Activated naive CD4-positive, alpha-beta T cell treated with anti-CD3 and anti-CD28 coated beads, Interleukin-2, amount 50 U/mL, for 72 hours (primary cell): ENCODE results near the gene RNF115. TPM values are rescaled to one million over a fixed set of nuclear protein-coding genes. Genes with fewer than 3 reads are reported as not detected.

Source experiments
- ATAC-seq, 2 donors: fragments of 150-1000 bp; cut with Tn5 transposase; 2 replicates each; pipeline ENCODE4 v1.10.0; 2021; ENCODE audit warnings: mild to moderate bottlenecking in 2 of 2, moderate library complexity in 2 of 2
- DNase-seq, 2 donors: peaks; one replicate each; pipeline ENCODE4 v3.0.0; 2021 to 2022; ENCODE audit warnings: low spot score in 2 of 2
- H3K27ac Mint-ChIP-seq, 2 donors: one replicate each; pipeline ENCODE4 v1.8.0; 2022; ENCODE audit warnings: mild to moderate bottlenecking in 2 of 2, mixed read lengths in 2 of 2
- H3K36me3 Mint-ChIP-seq, 2 donors: one replicate each; pipeline ENCODE4 v1.8.0; 2022; ENCODE audit warnings: mixed read lengths in 2 of 2
- H3K9me3 Mint-ChIP-seq, 2 donors: one replicate each; pipeline ENCODE4 v1.8.0; 2022; ENCODE audit warnings: mixed read lengths in 2 of 2
- total RNA-seq, 2 donors: library from RNA; stranded (reverse); gene quantifications; one replicate each; pipeline ENCODE4 v1.2.3, GENCODE V29; 2022

Gene RNF115
- total RNA-seq: 10 to 100 TPM; 10.7 to 12.6 TPM

- H3K9me3 Mint-ChIP-seq: no peaks in the 10 kb centered on the region
- ATAC-seq (peak; percentile 71 to 78), DNase-seq (peak; percentile 78)
- peaks cover 17 to 24% of the 10 kb centered on the region in 2 donors for H3K36me3 Mint-ChIP-seq
- H3K27ac Mint-ChIP-seq: peak within 1 kb of the TSS; percentile 98 to 99
These were observed at the start of gene RNF115, which contains the start of gene POLR3C for GRCh38 chr1:145823565-145824498. Gene RNF115 (minus strand): TSS chr1:145824095. CDS start chr1:145823873, 222 bp downstream. Gene POLR3C (plus strand): TSS chr1:145824200. CDS start chr1:145825777, 1,577 bp downstream.

GRCh38 chr1:145871994-145872924, 48.4 kb upstream of the RNF115 start:
- ATAC-seq: peak; percentile 80 to 87
- peak in 1 of 2 donors; percentile 52 for DNase-seq
- Mint-ChIP-seq H3K27ac (peak overlapping the region; percentile 76 to 94), H3K9me3 (no peaks in the 10 kb centered on the region), H3K36me3 (no peaks in the 10 kb centered on the region)

DNA sequence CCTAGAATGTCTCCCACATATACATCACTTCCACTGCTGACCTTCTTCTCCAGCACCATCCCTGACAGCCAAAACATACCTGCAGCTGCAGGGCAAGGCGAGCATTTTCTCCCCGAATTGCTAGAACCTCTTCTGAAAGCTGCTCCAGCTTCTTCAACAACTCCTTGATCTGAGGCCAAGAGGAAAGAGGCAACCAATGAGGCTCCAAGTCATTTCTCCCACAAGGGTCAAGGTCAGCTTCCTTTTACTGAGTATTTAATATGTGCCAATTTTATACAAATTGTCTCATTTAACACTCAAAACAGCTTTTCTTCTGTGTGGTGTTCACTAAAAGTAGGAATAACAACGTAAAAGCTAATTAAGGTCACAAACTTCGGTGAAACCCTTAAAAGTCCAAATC, 44.3 kb upstream of the RNF115 start:
- H3K27ac Mint-ChIP-seq: no peak overlapping the region
- no peak for ATAC-seq
- no peaks in the 10 kb centered on the region for H3K36me3 Mint-ChIP-seq
- DNase-seq: no peak
- no peaks in the 10 kb centered on the region for H3K9me3 Mint-ChIP-seq

DNA sequence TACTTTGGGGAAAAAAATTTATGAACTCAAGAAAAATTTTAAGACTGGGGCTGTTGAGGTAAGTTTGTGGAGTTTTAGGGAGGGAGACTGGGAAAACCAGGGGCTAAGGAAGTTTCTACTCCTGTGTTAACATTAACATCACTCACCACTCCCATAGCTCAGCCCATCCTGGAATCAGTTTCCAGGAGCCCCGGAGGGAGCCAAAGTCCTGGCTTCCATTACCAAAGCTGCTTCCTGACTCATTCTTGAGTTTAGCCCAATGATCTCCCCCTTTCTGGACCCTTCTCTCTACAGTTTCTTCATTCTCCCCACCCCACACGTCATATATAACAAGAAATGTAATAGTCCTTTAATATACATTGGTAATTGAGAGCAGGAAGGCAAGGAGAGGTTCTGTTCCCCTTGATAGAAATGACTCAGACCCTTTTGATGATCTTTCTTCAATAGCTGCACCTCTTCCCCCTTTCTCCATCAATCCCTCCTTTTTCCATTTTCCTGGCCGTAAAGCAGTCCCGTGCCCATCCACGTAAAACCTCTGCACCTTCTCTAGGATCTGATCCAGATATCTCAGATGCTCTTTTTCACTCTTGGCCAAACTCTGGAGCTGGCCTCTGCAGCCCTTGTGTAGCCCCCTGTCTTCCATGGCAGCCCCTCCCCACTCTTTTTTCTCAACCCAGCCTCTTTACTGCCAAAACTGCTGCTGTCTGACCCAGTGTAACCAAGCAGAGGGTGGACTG, 39.6 kb upstream of the RNF115 start:
- H3K27ac Mint-ChIP-seq: no peak overlapping the region
- no peaks in the 10 kb centered on the region for H3K9me3 Mint-ChIP-seq
- ATAC-seq (no peak), DNase-seq (no peak)
- peaks cover 0 to under 1% of the 10 kb centered on the region in 2 donors for H3K36me3 Mint-ChIP-seq

- H3K36me3 Mint-ChIP-seq: peaks cover 6% of the 10 kb centered on the region in 2 donors
- peak; percentile 75 to 84 for ATAC-seq
These were observed 35.7 kb upstream of the RNF115 start for GRCh38 chr1:145859491-145860023.

GRCh38 chr1:145858901-145859490, 35.1 kb upstream of the RNF115 start, which contains the start of gene PIAS3:
Gene PIAS3 (minus strand): TSS chr1:145859081. CDS start chr1:145858990, 91 bp downstream.
- peak; percentile 81 to 89 for DNase-seq

More at GRCh38 chr1:145859491-145860023, 35.7 kb upstream of the RNF115 start:
- peak; percentile 81 to 85 for DNase-seq
- peak overlapping the region; percentile 87 to 94 for H3K27ac Mint-ChIP-seq
- no peaks in the 10 kb centered on the region for H3K9me3 Mint-ChIP-seq

GRCh38 chr1:145858238-145858900, 34.5 kb upstream of the RNF115 start:
- no peaks in the 10 kb centered on the region for H3K9me3 Mint-ChIP-seq
- ATAC-seq: peak; percentile 23 to 60
- peak overlapping the region; percentile 87 to 90 for H3K27ac Mint-ChIP-seq
- peak in 1 of 2 donors; percentile 51 for DNase-seq
- peaks cover 6% of the 10 kb centered on the region in 2 donors for H3K36me3 Mint-ChIP-seq

More at GRCh38 chr1:145858901-145859490, 35.1 kb upstream of the RNF115 start, which contains the start of gene PIAS3:
- Mint-ChIP-seq H3K36me3 (peaks cover 6% of the 10 kb centered on the region in 2 donors), H3K27ac (peak within 1 kb of the TSS; percentile 87 to 94), H3K9me3 (no peaks in the 10 kb centered on the region)
- ATAC-seq: peak; percentile 88 to 91

GRCh38 chr1:145857170-145857569, 33.3 kb upstream of the RNF115 start:
- peaks cover 6% of the 10 kb centered on the region in 2 donors for H3K36me3 Mint-ChIP-seq
- no peaks in the 10 kb centered on the region for H3K9me3 Mint-ChIP-seq
- no peak for ATAC-seq
- DNase-seq: no peak
- no peak overlapping the region for H3K27ac Mint-ChIP-seq

GRCh38 chr1:145855426-145855948, 31.6 kb upstream of the RNF115 start:
- no peaks in the 10 kb centered on the region for H3K9me3 Mint-ChIP-seq
- no peak overlapping the region for H3K27ac Mint-ChIP-seq
- DNase-seq: no peak
- ATAC-seq: no peak
- peaks cover 6% of the 10 kb centered on the region in 2 donors for H3K36me3 Mint-ChIP-seq

DNA sequence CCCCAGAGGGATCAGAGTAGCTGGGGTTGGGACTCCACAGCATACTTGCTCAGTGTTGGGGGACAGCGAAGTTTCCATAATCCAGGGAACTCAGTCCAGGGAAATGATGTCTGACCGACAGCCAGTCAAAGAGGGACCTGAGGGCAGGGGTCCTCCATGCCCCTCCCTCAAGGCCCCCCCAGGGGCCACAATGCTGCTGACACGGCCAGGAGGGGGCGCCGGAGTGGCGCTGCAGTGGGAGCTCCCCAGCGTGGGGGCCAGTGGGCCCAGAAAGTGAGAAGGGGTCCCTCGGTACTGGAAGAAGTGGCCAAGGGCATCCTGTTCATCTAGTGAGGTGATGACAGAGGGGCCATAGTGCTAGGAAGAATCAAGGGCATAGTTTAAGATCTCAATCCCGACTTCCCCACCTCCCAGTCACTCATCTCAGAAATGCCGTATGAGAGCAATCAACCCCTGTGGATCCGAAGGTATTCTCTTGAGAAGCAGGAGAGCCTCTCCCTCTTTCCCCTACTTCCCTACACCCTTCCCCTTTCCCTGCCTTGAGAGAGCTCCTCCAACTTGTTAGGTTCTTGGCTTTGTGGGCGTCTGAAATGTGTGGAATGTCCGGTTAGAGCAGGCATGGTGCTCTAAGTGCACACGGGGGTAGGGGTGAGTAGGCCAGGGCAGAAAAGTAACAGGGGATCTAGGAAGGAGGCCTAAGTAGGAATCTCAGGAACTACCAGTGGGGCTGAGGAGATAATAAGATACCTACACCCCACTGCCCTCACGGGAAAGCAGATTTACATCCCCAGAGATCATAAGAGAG, 25.7 kb upstream of the RNF115 start:
- H3K36me3 Mint-ChIP-seq: no peaks in the 10 kb centered on the region
- no peaks in the 10 kb centered on the region for H3K9me3 Mint-ChIP-seq
- ATAC-seq: no peak
- H3K27ac Mint-ChIP-seq: no peak overlapping the region
- no peak for DNase-seq

GRCh38 chr1:145847827-145848226, 23.9 kb upstream of the RNF115 start:
- DNase-seq (no peak), ATAC-seq (no peak)
- no peak overlapping the region for H3K27ac Mint-ChIP-seq
- no peaks in the 10 kb centered on the region for H3K36me3 Mint-ChIP-seq
- H3K9me3 Mint-ChIP-seq: no peaks in the 10 kb centered on the region

DNA sequence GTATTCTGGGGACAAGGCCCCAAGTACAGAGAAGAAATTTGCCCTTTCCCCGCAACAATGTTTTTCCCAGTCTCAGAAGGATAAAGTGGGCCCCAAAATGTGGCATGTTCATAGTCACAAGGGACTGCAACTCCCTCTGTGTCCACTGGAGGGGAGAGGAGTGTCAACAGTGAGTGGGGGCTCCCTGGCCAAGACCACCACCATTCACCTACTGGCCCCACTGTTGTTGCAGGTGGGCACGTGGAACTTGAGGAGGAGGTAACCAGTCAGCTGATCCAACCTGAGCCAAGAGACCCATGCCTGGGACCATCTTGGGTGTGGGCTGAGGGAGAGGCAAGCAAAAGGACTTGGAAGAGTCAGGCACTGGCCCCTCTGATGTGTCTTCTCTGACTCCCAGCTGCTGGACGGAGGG, 22.3 kb upstream of the RNF115 start:
- Mint-ChIP-seq H3K27ac (peak overlapping the region in 1 of 2 donors; percentile 56), H3K9me3 (no peaks in the 10 kb centered on the region), H3K36me3 (no peaks in the 10 kb centered on the region)
- peak in 1 of 2 donors; percentile 45 for DNase-seq
- peak; percentile 52 to 64 for ATAC-seq

- DNase-seq (peak; percentile 79 to 80), ATAC-seq (peak; percentile 82 to 90)
- H3K27ac Mint-ChIP-seq: peak within 1 kb of the TSS in 1 of 2 donors; percentile 56
- H3K9me3 Mint-ChIP-seq: no peaks in the 10 kb centered on the region
- no peaks in the 10 kb centered on the region for H3K36me3 Mint-ChIP-seq
These were observed 21.7 kb upstream of the RNF115 start, which contains the start of gene NUDT17 for GRCh38 chr1:145845514-145846161. Gene NUDT17 (plus strand): TSS chr1:145845630. CDS start chr1:145845641, 11 bp downstream.
